Stimulated activated CD8-positive, alpha-beta memory T cell treated with anti-CD3 and anti-CD28 coated beads, Interleukin-15, amount 100 ng/mL, for 1 hour (primary cell): Measurements from ENCODE around the gene IRGQ.
A peak's percentile ranks its signal among the peaks of the same experiment; 100 is the strongest.
"Not testable (repeated sequence)": the region's sequence is repeated elsewhere in the genome, so short reads cannot be mapped to it uniquely, and the experiment has no call there.

Experiments used
- DNase-seq: peaks from one replicate; pipeline ENCODE4 v3.0.0-alpha.2; 2020; ENCODE audit warnings: low read depth

The IRGQ gene

GRCh38 chr19:43623889-43624670 lies 28.1 kb upstream of the IRGQ start:
- no peak for DNase-seq

DNA sequence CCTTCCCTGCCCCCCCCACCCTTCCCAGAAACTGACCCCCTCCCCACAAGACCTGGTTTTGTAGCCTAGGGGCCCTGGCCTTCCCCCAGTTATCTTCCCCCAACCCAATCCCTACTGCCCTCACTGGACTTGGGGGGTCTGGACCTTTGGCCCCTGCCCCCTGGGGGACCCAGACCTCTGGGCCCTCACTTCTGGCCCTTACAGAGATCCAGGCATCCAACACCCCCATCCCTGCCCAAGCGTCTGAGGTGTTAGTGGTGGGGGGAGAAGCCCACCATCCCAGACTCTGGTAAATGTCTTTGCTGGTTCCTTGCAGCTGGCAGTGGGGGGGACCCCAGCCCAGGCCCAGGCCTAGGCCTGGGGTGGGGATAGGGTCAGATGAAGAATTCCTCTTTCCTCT lies 27.0 kb upstream of the IRGQ start:
- no peak for DNase-seq

DNA sequence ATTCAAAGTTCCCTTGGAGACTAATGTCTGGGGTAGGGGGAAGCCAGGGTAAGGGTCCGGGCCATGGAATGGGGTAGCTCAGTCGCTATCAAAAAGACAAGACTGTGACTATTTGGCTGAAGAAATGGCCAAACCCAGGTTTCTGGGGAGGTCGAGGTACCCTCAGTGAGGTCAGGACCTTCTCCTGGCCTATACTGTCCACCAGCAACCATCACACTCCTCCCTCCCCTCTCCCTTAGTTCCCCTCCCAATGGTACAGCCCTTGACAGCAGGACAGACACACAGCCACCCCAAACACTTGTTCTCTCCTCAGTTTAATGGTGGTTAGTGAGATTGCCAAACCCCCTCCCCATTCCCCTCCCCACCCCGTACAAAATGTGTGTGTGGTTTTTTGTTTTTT lies 26.1 kb upstream of the IRGQ start:
- no peak for DNase-seq

DNA sequence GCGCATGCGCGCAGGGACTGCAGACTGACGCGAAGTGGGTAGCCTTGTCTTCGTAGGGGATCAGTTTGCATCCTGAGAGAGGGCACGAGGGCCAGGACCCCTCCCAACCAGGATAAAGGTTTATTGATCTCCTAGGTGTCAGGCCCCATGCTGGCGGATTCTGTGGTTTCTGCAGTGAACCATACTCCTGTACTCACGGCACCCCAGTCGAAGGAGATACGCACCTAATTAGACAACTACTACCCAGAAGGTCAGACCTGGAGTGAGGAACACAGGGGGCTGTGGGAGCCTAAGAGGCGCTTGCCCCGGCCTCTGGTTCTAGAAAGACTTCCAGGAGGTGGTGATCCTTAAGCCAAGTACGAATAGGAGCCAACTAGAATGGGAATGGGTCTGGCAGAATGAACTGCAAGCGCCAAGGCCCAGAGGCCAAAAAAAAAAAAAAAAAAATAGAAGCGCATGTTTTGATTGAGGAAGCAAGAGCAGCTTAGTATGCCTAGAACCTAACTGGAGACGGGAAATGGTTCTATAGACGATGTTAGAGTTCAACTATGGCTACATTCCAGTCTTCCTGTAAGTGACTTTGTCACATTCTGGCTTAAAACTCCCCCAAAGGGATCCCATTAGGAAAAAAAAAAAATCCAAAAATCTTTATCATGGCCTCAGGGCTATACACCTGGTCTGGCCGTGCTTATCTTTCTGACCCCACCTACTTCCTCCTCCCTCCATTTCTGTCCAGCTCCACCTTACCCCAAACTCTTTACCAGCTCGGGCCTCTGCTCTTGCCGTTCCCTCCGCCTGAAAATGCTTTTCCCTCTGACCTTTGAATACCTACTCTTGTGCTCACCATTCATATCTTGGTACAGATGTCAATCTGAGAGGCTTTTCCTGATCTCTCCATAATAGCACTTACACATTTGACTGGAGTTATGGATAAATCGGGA lies 24.4 kb upstream of the IRGQ start:
- DNase-seq = peak; percentile 72

DNA sequence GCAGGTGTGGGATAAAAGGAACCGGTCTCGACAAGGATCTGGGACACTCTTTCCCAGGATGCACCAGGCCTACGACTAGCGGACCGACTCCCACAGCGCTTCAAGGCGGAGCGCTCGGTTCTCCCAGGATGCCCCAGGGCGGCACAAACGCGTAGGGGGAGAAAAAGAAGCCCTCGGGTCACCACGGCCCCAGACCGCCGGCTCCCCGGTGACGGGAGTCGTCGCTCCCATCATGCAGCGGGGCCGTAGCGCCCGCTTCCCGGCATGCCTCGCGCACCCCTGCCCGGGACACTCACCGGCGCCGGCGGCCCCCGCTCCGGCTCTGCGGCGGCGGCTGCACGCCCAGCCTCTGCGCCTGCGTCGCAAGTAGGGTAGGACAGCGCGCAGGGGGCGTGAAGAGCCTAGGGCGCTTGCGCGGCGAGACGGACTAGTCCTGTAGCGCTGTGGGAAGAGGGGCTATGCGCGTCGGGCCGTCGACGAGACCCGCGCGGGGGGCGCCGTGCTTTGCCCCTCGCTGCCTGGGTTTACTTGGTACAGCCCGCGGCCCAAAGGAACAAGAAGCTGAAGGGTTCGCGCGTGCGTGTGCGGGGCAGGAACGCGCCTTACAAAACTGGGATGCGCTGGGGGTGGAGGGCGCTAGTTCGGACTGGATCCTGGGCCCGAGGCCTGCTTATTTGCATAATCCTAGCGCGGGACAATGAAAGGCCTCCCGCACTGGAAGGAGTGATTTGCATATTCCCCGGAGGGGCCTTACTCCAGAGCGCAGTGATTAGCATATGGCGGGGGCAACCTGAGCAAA lies 23.5 kb upstream of the IRGQ start, which contains the start of gene ZNF428:
ZNF428 (minus strand) TSS at position 368 of the 799 bp plus-strand sequence. CDS start 5,325 bp downstream, outside the sequence.
- peak; percentile 56 for DNase-seq

- no peak for DNase-seq
Observed at GRCh38 chr19:43618921-43619261, 23.0 kb upstream of the IRGQ start.

DNA sequence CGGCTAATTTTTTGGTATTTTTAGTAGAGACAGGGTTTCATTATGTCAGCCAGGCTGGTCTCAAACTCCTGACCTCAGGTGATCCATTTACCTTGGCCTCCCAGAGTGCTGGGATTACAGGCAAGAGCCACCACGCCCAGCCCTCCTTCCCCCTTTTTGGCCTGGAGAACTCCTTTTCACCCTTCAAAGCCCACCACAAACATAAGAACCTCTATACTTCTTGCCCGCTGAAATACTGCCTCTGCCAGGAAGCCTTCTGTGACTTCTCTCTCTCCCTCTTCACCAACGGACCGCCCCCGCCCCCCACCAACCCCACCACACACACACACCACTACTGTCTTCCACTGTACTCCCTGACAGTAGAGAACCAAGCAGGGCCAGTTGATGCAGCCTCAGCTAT lies 21.0 kb upstream of the IRGQ start:
- DNase-seq = no peak

DNA sequence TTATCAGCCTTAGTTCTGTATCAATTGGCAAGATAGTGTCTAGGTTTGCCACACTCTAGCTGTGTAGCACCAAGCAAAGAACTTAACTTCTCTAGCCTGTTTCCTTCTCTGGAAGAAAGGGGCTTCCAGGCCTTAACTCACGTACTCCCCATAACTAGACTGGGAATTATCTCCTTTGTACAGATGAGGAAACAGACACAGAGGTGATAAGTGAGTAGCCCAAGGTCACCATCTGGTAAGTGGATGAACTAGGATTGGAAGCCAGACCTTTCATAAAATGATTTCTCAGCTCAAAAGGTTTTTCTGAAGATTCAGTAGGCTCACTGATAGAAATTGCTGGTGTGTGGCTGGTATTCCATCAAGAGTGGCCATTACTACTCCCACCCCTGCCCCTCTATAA lies 20.4 kb upstream of the IRGQ start:
- no peak for DNase-seq

DNA sequence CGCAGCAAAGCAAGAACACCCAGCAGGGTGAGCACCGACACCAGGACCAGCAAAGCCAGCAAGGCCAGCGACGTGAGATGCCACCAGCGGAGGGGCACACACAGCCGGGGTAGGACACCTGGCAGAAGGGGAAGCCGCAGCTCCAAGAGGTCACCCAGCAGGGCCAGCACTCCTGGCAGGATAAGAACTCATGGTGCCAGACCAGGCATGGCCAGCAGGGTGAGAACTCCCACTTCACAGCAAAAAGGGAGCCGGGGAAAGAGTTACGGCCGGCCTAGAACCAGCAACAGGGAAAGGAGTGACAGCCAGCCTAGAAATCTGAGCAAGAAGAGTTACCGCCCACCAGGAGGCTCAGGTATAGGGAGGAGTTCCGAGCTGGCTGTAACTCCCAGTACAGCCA lies 16.4 kb upstream of the IRGQ start:
- DNase-seq = no peak

DNA sequence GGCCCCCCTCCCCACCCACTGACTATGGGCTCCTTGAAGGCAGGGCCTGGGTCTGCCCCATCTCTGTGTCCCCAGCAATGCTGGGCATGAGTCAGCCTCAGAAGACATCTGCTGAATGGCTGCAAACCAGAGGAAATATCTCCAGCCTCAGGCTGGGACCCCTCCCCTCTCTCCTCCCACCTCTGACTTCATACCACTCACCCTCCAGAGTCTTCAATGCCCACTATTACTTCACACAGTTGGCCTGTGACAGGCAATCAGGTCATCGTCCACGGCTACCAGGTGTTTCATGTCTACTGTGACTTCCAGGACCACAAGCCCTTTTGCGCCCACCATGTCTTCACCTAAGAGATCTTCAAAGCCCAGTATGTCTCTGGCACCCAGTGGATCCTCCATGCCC lies 15.9 kb upstream of the IRGQ start, which contains the start of gene SRRM5:
SRRM5 (plus strand) TSS at position 301 of the 400 bp plus-strand sequence; CDS start at position 335, 34 bp downstream.
- no peak for DNase-seq

DNA sequence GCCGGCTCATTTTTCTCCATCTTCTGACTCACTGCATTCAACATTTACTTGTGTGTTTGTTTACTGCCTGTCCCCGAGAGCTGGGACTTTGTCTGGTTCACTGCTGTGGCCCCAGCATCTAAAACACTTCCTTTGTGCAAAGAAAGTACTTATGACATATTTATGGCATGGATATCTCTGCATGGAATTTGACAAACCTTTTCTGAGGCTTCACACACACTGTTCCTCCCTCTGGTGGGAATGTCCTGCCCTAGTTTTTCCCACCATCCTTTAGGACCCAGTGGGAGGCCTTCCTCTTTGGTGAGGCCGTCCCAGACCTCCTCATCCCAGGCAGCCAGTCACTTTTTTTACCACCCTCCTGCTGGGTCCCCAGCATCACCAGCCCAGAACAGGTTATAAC lies 14.6 kb upstream of the IRGQ start:
- no peak for DNase-seq

GRCh38 chr19:43609872-43610271 lies 13.9 kb upstream of the IRGQ start:
- no peak for DNase-seq

- no peak for DNase-seq
Observed at GRCh38 chr19:43607238-43608205, 11.6 kb upstream of the IRGQ start.

GRCh38 chr19:43606569-43607229 lies 10.8 kb upstream of the IRGQ start:
- DNase-seq = no peak

GRCh38 chr19:43605875-43606568 lies 10.1 kb upstream of the IRGQ start:
- DNase-seq = no peak

DNA sequence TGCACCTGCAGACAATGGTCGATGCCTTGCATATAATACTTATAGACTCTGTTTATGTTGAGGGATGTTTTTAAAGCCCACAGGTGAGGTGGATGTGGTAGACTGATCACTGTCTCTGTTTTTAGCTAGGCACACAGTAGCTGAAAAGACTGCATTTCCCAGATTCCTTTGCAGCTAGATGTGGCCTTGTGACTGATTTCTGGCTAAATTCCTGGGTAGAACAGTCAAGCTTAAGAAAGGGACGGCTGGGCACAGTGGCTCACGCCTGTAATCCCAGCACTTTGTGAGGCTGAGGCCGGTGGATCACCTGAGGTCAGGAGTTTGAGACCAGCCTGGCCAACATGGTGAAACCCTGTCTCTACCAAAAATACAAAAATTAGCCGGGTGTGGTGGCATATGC lies 4.4 kb upstream of the IRGQ start:
- DNase-seq = not testable (repeated sequence)

GRCh38 chr19:43599635-43600295 lies 3.8 kb upstream of the IRGQ start:
- DNase-seq = no peak

DNA sequence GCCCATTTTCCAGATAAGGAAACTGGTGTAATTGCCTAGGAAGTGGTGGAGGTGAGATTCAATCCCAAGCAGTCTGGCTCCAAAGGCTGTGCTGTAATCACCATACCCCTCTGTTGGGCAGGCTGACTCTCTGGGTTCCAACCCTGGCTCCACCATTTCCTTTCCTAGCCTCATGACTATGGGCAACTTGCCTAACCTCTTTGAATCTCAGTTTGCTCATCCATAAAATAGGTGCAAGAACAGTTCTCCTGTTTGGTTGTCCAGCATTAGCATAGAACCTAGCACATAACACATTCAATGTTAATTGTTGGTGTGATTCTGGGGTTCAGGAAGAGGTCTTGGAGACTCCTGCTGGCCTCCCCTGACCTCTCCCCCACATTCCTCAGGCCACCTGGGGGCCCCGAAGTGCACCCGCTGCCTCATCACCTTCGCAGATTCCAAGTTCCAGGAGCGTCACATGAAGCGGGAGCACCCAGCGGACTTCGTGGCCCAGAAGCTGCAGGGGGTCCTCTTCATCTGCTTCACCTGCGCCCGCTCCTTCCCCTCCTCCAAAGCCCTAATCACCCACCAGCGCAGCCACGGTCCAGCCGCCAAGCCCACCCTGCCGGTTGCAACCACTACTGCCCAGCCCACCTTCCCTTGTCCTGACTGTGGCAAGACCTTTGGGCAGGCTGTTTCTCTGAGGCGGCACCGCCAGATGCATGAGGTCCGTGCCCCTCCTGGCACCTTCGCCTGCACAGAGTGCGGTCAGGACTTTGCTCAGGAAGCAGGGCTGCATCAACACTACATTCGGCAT lies 2.7 kb upstream of the IRGQ start:
- no peak for DNase-seq
